Astrocyte of the cerebellum (primary cell): ENCODE measurements around the gene MNS1.
"Not testable (repeated sequence)": the region's sequence is repeated elsewhere in the genome, so short reads cannot be mapped to it uniquely, and the experiment has no call there.

ENCODE experiments used
- DNase-seq: peaks from one replicate; pipeline ENCODE4 v3.0.0-alpha.2; 2011; ENCODE audit warnings: low read depth
- H3K4me3 ChIP-seq: 2 replicates; pipeline ENCODE4 v1.5.1; 2011; ENCODE audit warnings: mild to moderate bottlenecking, low read depth, low read length, moderate library complexity
- CTCF ChIP-seq: IDR thresholded peaks from 2 replicates; pipeline ENCODE4 v1.5.1; 2012; ENCODE audit warnings: low read length, low read depth, moderate library complexity, mild to moderate bottlenecking; ENCODE audit errors: missing control alignments
- in situ Hi-C: cut with HindIII; loops from 2 replicates; pipeline ENCODE4 v1.10.0; 2017; ENCODE audit warnings: low sequenced_read_pairs

Gene MNS1

GRCh38 chr15:56428821-56429458, 36.0 kb downstream of the MNS1 start:
- in situ Hi-C loops: no loop called here
- peak; percentile 29 for DNase-seq
- peak; percentile 17 for TF ChIP-seq CTCF
- H3K4me3 ChIP-seq: no peak overlapping the region

- no peak for TF ChIP-seq CTCF
- H3K4me3 ChIP-seq: no peak overlapping the region
- no peak for DNase-seq
- in situ Hi-C loops: no loop called here
These were observed 39.0 kb downstream of the MNS1 start for GRCh38 chr15:56425976-56426375.

- no peak for DNase-seq
- no peak for TF ChIP-seq CTCF
- in situ Hi-C loops: no loop called here
- no peak overlapping the region for H3K4me3 ChIP-seq
These were observed 39.7 kb downstream of the MNS1 start for GRCh38 chr15:56425276-56425675.

- DNase-seq, in situ Hi-C loops, H3K4me3 ChIP-seq: not testable (repeated sequence)
These were observed 51.7 kb downstream of the MNS1 start for GRCh38 chr15:56413114-56413733.

GRCh38 chr15:56411122-56411749, 53.7 kb downstream of the MNS1 start:
- no peak for TF ChIP-seq CTCF
- H3K4me3 ChIP-seq: no peak overlapping the region
- DNase-seq: no peak
- in situ Hi-C loops: no loop called here

GRCh38 chr15:56410721-56411120, 54.2 kb downstream of the MNS1 start:
- in situ Hi-C loops: no loop called here
- no peak for DNase-seq
- no peak overlapping the region for H3K4me3 ChIP-seq
- no peak for TF ChIP-seq CTCF

- H3K4me3 ChIP-seq, in situ Hi-C loops, DNase-seq: not testable (repeated sequence)
These were observed 65.7 kb downstream of the MNS1 start for GRCh38 chr15:56399209-56399608.

- in situ Hi-C loops, DNase-seq, H3K4me3 ChIP-seq: not testable (repeated sequence)
These were observed 67.6 kb downstream of the MNS1 start for GRCh38 chr15:56397325-56397724.
